DMS114 treated with DMSO at 0.1 percent for 48 hours (cell line): ENCODE data around the gene BMERB1.
"Not testable (repeated sequence)": the region's sequence is repeated elsewhere in the genome, so short reads cannot be mapped to it uniquely, and the experiment has no call there.

ENCODE experiments used
- DNase-seq: peaks from one replicate; lab custom pipeline; 2025; ENCODE audit not compliant: unreplicated experiment; lab: John Stamatoyannopoulos, UW

Gene BMERB1

DNA sequence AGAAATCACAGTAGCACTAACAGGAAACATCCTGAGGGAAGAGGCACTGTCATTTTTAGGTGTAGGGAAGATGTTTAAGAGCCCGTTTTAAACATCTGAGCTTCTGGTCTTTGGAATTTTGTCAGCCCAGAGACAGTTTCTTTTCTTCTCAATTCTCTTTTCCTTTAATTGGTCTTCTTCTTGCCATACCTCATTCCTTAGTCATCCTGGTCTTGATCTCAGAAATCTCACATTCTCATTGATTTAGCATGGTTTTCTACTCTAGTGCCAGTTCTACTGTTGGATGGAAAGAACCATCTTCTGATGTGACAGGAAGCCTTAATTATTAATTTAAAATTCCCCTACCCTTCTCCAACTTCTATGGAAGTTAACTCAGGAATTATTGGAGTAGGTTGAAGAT, 25.4 kb downstream of the BMERB1 start:
- no peak for DNase-seq

DNA sequence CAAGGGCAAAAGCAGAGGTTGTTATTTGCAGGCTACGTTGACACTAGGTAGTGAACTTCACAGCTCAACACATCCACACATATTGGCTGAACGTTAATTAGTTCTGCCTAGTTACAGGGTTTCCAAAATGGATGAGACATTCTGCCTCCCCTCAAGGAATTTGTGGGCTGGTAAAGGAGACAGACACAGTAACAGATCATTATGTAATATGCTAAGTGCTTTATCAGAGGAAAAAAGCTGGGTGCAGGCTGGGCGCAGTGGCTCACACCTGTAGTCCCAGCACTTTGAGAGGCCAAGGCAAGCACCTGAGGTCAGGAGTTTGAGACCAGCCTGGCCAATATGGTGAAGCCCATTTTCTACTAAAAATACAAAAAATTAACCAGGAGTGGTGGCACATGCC, 26.2 kb downstream of the BMERB1 start:
- DNase-seq, result no peak

- DNase-seq, result no peak
Measured at GRCh38 chr16:15461376-15461775, 27.0 kb downstream of the BMERB1 start.

DNA sequence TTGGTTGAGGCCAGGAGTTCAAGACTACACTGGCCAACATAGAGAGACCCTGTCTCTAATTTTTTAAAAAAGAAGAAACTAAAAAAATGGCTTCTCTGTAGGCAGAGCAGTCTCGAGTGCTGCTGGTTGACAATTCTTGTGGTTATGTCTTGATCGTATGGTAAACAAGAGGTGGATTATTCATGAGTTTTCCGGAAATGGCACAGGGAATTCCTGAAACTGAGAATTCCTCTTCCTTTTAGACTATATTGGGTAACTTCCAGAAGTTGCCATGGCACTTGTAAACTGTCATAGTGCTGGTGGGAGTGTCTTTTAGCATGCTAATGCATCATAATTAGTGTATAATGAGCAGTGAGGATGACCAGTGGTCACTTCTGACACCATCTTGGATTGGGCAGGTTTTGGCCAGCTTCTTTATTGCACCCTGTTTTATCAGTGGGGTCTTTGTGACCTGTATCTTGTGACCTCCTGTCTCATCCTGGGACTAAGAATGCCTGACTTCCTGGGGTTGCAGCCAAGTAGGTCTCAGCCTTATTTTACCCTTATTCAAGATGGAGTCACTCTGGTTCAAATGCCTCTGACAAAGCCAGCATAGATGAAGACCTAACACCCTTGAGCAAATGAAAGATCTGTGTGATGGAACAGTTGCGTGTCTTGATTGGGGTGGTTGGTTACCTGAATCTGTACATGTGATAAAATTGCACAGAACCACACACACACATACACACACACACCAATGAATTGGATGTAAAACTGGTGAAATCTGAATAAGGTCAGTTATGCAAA, 30.2 kb downstream of the BMERB1 start:
- DNase-seq, result no peak

GRCh38 chr16:15466131-15466530, 31.7 kb downstream of the BMERB1 start:
- no peak for DNase-seq

DNA sequence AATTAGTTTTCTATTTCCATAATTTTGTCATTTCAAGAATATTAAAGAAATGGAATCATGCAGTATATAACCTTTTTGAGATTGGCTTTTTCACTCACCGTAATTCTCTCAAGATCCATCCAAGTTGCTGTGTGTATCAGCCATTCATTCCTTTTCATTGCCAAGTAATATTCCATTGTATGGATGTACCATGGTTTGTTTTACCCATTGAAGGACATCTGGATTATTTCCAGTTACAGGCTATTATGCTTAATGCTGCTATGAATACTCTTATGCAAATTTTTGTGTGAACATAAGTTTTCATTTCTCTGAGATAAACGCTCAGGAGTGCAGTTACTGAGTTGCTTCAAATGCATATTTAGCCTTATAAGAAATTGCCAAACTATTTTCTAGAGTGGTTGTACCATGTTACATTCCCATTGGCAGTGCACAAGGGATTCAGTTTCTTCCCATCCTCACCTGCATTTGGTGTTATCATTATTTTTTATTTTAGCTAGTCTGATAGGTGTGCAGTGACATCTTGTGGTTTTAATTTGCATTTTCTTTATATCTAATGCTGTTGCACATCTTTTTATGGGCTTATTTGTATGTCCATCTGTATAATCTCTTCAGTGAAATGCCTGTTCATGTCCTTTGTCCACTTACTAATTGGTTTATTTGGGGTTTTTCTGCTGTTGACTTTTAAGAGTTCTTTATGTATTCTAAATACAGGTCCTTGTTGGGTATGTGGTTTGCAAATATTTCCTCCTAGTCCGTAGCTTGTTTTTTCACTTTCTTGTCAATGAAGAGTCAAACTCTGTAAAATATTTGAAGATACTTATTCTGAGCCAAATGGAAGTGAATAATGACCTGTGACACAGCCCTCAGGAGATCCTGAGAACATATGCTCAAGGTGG, 32.7 kb downstream of the BMERB1 start:
- DNase-seq, result peak; percentile 22

GRCh38 chr16:15476971-15477370, 42.6 kb downstream of the BMERB1 start:
- DNase-seq, result not testable (repeated sequence)

DNA sequence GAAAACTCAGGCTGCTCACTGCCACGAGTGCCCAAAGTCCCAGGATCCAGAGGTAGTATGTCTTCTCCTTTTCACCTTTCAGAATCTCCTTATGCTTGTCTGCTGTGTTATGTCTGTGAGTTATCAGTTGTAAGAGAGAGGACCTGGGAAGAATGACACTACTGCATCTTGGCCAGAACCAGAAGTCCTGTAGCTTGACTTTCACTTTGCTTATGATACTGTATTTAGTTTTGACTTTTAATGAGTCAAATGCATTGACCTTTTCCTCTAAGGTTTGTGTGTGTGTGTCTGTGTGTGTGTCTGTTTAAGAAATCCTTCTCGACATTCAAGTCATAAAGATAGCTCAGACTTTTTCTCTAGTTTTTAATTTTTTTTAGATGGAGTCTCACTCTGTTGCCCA, 43.4 kb downstream of the BMERB1 start:
- DNase-seq, result no peak

DNA sequence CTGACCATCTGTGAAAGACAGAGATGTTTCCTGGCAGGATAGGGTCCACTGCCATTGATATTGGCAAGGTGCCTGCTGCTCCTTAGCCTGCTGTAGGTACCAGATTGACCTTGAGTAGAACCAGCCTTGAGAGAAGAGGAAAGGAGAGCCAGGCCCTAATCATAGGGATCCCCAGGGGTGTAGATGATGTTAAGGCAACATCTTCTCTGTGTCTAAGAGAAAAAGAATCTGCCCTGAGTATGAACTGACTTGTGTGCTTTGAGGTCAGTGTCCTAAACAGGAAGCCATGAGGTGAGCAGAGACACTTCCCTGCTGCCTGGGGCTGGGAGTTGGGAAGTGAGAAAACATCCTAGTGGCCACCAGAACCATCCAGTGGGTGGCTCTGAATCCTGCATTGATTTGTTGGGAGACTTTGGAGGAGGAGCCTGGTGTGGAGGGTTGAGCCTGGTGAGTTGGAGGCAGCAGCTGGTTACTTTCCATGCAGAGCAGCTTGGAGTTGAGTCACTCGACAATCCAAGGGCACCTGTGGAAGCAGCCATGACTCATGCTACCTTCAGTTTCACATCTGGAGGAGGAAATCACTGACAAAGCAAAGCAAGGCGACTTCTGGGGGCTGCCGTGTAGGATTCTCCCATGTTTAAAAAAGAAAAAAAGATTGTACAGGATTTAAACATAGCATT, 47.8 kb downstream of the BMERB1 start:
- DNase-seq, result no peak

DNA sequence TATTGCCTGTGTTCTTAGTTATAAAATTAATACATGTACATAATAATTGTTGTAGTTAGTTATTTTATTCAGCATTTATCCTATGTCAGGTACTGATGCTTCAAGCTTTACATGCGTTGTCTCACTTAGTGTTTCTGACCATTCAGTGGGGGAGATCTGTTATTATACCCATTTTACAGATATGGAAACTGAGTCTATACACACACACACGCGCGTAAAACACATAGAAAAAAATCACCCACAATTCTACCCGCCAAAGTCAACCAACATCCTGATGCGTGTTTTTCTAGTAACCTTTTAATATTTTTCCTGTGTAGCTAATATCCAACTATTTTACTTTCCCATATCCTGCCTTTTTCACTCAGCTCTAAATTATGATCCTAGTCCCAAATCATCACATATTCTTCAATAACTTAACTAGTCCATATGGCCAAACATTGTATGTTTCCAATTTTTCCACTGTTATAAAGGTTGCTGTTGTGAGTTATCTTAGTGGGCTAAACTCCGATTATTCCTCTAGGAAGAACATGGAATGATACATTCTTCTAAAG, 48.4 kb downstream of the BMERB1 start:
- no peak for DNase-seq

- no peak for DNase-seq
Measured at GRCh38 chr16:15483857-15484256, 49.5 kb downstream of the BMERB1 start.

DNA sequence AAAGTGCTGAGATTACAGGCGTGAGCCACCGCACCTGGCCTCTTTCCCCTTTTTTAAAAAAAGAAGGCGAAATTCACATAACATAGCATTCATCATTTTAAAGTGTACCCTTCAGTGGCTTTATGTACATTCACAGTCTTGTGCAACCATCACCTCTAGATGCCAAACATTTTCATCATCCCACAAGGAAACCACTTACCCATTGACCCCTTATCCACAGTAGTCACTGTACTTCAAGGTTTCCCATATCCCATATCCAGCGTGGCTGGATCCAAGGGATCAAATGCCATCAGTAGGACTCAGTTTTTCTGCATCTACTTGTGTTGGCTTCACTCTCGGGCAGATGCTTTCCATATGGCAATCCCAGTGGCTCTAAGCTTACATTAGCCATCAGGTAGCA, 50.3 kb downstream of the BMERB1 start:
- no peak for DNase-seq

GRCh38 chr16:15485175-15485574, 50.8 kb downstream of the BMERB1 start:
- DNase-seq, result no peak

- DNase-seq, result no peak
Measured at GRCh38 chr16:15486661-15487060, 52.3 kb downstream of the BMERB1 start.

GRCh38 chr16:15487336-15488284, 53.2 kb downstream of the BMERB1 start:
- DNase-seq, result no peak

DNA sequence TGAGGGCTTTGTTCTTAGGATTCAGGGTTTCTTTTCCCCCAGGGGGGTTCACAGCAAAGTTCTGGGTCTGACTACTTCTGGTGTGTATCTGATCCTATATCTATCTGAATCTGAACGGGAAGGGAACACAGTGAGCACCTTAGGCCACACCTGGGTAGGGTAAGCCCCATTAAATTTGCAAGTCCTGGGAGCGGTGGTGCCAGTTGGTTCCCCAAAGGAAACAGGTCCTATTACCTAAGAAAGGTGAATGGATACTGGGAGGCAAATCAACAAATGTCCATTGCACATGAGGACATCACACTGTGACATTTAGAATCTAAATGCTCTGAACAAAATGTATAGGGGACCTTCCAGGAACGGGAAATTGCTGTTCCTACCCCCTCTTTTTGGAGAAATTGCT, 54.6 kb downstream of the BMERB1 start:
- DNase-seq, result no peak

GRCh38 chr16:15490123-15490711, 55.8 kb downstream of the BMERB1 start:
- DNase-seq, result no peak

GRCh38 chr16:15491411-15491810, 57.0 kb downstream of the BMERB1 start:
- DNase-seq, result no peak

GRCh38 chr16:15492091-15492740, 57.8 kb downstream of the BMERB1 start:
- DNase-seq, result no peak
